ENCODE measurements around the gene HID1.

Gene HID1

GRCh38 chr17:74921026-74921681 is 51.4 kb downstream of the HID1 start:
- TF ChIP-seq FOXM1 (IDR thresholded peaks at IDR 0.05; ENCODE audit: borderline replicate concordance, low read depth) (no peak), TEAD4 (IDR thresholded peaks at IDR 0.05) (no peak), ZBTB7A (IDR thresholded peaks at IDR 0.05; ENCODE audit: low read depth) (no peak), REST (IDR thresholded peaks at IDR 0.05; ENCODE audit: low read depth) (no peak), MAX (IDR thresholded peaks at IDR 0.05) (no peak), TCF12 (IDR thresholded peaks at IDR 0.05; ENCODE audit: low read depth) (no peak), EGR1 (IDR thresholded peaks at IDR 0.05) (no peak), YY1 (IDR thresholded peaks at IDR 0.05; ENCODE audit: low read depth) (no peak), CREB1 (IDR thresholded peaks at IDR 0.05; ENCODE audit: low read depth) (no peak), TAF1 (IDR thresholded peaks at IDR 0.05; ENCODE audit: low read depth) (no peak), RAD21 (IDR thresholded peaks at IDR 0.05; ENCODE audit: low read depth) (no peak), EP300 (IDR thresholded peaks at IDR 0.05; ENCODE audit: borderline replicate concordance) (no peak), USF1 (IDR thresholded peaks at IDR 0.05) (no peak)

GRCh38 chr17:74920642-74921025 is 51.9 kb downstream of the HID1 start:
- TF ChIP-seq FOXM1 (IDR thresholded peaks at IDR 0.05; ENCODE audit: borderline replicate concordance, low read depth) (no peak), NFIC (IDR thresholded peaks at IDR 0.05) (no peak), YY1 (IDR thresholded peaks at IDR 0.05; ENCODE audit: low read depth) (peak; percentile 48; the same call in 1 of the 2 replicates)

GRCh38 chr17:74920306-74920620 is 52.3 kb downstream of the HID1 start:
- TF ChIP-seq EGR1 (IDR thresholded peaks at IDR 0.05), result no peak
- TF ChIP-seq REST (IDR thresholded peaks at IDR 0.05; ENCODE audit: low read depth), result no peak
- no peak for TF ChIP-seq RAD21 (IDR thresholded peaks at IDR 0.05; ENCODE audit: low read depth)
- TF ChIP-seq FOXM1 (IDR thresholded peaks at IDR 0.05; ENCODE audit: borderline replicate concordance, low read depth), result no peak
- no peak for TF ChIP-seq TCF12 (IDR thresholded peaks at IDR 0.05; ENCODE audit: low read depth)
- TF ChIP-seq USF1 (IDR thresholded peaks at IDR 0.05), result no peak

GRCh38 chr17:74919440-74920305 is 52.9 kb downstream of the HID1 start:
- TF ChIP-seq RAD21 (IDR thresholded peaks at IDR 0.05; ENCODE audit: low read depth), result no peak
- TF ChIP-seq EP300 (IDR thresholded peaks at IDR 0.05; ENCODE audit: borderline replicate concordance), result no peak
- no peak for TF ChIP-seq REST (IDR thresholded peaks at IDR 0.05; ENCODE audit: low read depth)
- TF ChIP-seq USF1 (IDR thresholded peaks at IDR 0.05), result no peak
- TF ChIP-seq FOXM1 (IDR thresholded peaks at IDR 0.05; ENCODE audit: borderline replicate concordance, low read depth), result no peak
- no peak for TF ChIP-seq ZBTB7A (IDR thresholded peaks at IDR 0.05; ENCODE audit: low read depth)
- TF ChIP-seq EGR1 (IDR thresholded peaks at IDR 0.05), result no peak
- TF ChIP-seq NFIC (IDR thresholded peaks at IDR 0.05), result no peak
- TF ChIP-seq TAF1 (IDR thresholded peaks at IDR 0.05; ENCODE audit: low read depth), result no peak

Measured in Ishikawa (cell line).